GM12872 (cell line): ENCODE results near the gene PAFAH1B1.

ENCODE experiments used
- CTCF ChIP-seq: IDR thresholded peaks from 3 replicates; pipeline ENCODE4 v1.5.1; 2011; ENCODE audit warnings: low read depth, mild to moderate bottlenecking, low read length, moderate library complexity; ENCODE audit not compliant: insufficient read depth

The PAFAH1B1 gene

GRCh38 chr17:2692781-2693135, 99.3 kb downstream of the PAFAH1B1 start:
- no peak for TF ChIP-seq CTCF

- TF ChIP-seq CTCF, result no peak
These were observed 100.3 kb downstream of the PAFAH1B1 start for GRCh38 chr17:2693561-2694380.

GRCh38 chr17:2694381-2695242, 101.2 kb downstream of the PAFAH1B1 start:
- TF ChIP-seq CTCF, result no peak

- TF ChIP-seq CTCF, result no peak
These were observed 101.9 kb downstream of the PAFAH1B1 start for GRCh38 chr17:2695243-2695960.

GRCh38 chr17:2695961-2696760, 102.7 kb downstream of the PAFAH1B1 start:
- TF ChIP-seq CTCF, result no peak

GRCh38 chr17:2697611-2698162, 104.2 kb downstream of the PAFAH1B1 start:
- TF ChIP-seq CTCF, result no peak
